OCI-LY1 (cell line): ENCODE results near the gene CARS1.

Source experiments
- EZH2 ChIP-seq: fragments of 200-600 bp; sonication (generic), shearing (Covaris generic); IDR thresholded peaks from 2 replicates; pipeline ENCODE4 v1.8.0; 2017; ENCODE audit warnings: borderline replicate concordance, mixed run types, mild to moderate bottlenecking, antibody characterized with exemption, low read length, moderate library complexity, mixed read lengths
- TF ChIP-seq, protein P1 (sequence below): fragments of 200-600 bp; sonication (generic), shearing (Covaris generic); IDR thresholded peaks from 2 replicates; pipeline ENCODE4 v1.5.1; 2017; ENCODE audit warnings: mild to moderate bottlenecking, antibody characterized with exemption, low read length, moderate library complexity, mixed read lengths

DNA sequence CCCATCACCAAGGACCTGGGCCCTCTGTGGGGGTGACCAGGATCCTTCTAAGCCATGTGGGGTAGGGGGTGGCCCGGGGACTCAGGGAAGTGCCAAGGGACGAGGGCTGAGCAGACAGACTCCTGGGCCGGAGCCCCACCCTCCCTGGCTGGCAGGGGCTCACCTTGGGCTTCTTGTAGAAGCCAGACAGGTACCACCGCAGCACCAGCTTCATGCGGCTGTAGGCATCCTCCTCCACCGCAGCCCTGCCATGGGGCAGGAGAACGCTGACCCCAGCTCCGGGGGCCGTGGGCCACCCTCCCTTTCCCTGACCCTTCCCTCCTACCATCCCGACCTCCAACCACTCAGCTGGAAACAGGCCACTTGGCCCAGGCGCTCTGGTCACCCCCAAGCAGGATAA, 45.9 kb upstream of the CARS1 start:
- TF ChIP-seq, protein P1, sequence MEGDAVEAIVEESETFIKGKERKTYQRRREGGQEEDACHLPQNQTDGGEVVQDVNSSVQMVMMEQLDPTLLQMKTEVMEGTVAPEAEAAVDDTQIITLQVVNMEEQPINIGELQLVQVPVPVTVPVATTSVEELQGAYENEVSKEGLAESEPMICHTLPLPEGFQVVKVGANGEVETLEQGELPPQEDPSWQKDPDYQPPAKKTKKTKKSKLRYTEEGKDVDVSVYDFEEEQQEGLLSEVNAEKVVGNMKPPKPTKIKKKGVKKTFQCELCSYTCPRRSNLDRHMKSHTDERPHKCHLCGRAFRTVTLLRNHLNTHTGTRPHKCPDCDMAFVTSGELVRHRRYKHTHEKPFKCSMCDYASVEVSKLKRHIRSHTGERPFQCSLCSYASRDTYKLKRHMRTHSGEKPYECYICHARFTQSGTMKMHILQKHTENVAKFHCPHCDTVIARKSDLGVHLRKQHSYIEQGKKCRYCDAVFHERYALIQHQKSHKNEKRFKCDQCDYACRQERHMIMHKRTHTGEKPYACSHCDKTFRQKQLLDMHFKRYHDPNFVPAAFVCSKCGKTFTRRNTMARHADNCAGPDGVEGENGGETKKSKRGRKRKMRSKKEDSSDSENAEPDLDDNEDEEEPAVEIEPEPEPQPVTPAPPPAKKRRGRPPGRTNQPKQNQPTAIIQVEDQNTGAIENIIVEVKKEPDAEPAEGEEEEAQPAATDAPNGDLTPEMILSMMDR, result no peak
- no peak for TF ChIP-seq EZH2
